Fibroblast of lung (primary cell): ENCODE measurements around the gene CAMKK1.

Experiments
- CTCF ChIP-seq, 2 donors: IDR thresholded peaks in 1 of 2; conservative IDR thresholded peaks in 1 of 2; 1 replicate in 1 of 2; 2 replicates in 1 of 2; pipeline ENCODE4 v1.5.1; 2011 to 2012; ENCODE audit warnings: low read length in 2 of 2, control low read depth in 1 of 2, inconsistent platforms in 1 of 2, low read depth in 1 of 2, mild to moderate bottlenecking in 1 of 2
- EZH2 ChIP-seq: IDR thresholded peaks from 2 replicates; pipeline ENCODE4 v1.5.1; 2012; ENCODE audit warnings: low read length, control low read depth, mild to moderate bottlenecking; ENCODE audit errors: missing control alignments

GRCh38 chr17:3885271-3885670 is 7.6 kb downstream of the CAMKK1 start:
- TF ChIP-seq CTCF (conservative IDR thresholded peaks at IDR 0.05 in 1 of 2, IDR thresholded peaks at IDR 0.05 in 1 of 2; ENCODE audit: low read depth in 1 of 2, low read length in 2 of 2): no peak
- TF ChIP-seq EZH2: no peak
